ENCODE results near the gene YOD1. TPM values are rescaled to one million over a fixed set of nuclear protein-coding genes. Genes with fewer than 3 reads are reported as not detected.

The YOD1 gene
- total RNA-seq, 1 experiment from 2014 or later, result 11.8 TPM

- BruUV-seq (replicated peaks), result TSS peak; percentile 83
- H3K4me3 ChIP-seq (ENCODE audit: low read depth, low read length), result peak within 1 kb of the TSS; percentile 43
- H3K9me3 ChIP-seq, result no peaks in the 10 kb centered on the region
- no peaks in the 10 kb centered on the region for H3K9me3 Mint-ChIP-seq (ENCODE audit: unreplicated experiment)
- H3K27me3 Mint-ChIP-seq (ENCODE audit: insufficient read depth, unreplicated experiment), result no peaks in the 10 kb centered on the region
- peak within 1 kb of the TSS; percentile 84 for H3K4me3 Mint-ChIP-seq (ENCODE audit: unreplicated experiment)
- H3K36me3 Mint-ChIP-seq (ENCODE audit: insufficient read depth, unreplicated experiment), result peaks cover 19% of the 10 kb centered on the region
- no peak for TF ChIP-seq CTCF (IDR thresholded peaks at IDR 0.05; ENCODE audit: insufficient read depth in 1 of 2, low read depth in 1 of 2, low read length in 1 of 2, severe bottlenecking in 1 of 2, unreplicated experiment in 1 of 2)
- intact Hi-C loops (cut with micrococcal nuclease; ENCODE audit: unreplicated experiment), result loop anchor here (1.0 to 2.0 kb wide), 6 partner anchors 14 to 232 kb away; partner anchors contain the start of genes CD55 and YOD1
- DNase-seq, result peak; percentile 58 to 66
- ChIA-PET POLR2A (interaction anchor here (0.7 to 3.4 kb wide), 4 partner anchors 36 to 233 kb away, joined by 3 to 21 read pairs (median 7); partner anchors contain the start of genes CD55 and PFKFB2), CTCF (interaction anchor here (1.2 to 1.4 kb wide), 2 partner anchors 233 to 316 kb away, joined by 3 to 4 read pairs; partner anchors contain the start of gene CD55)
- peak within 1 kb of the TSS; percentile 89 for H3K27ac Mint-ChIP-seq (ENCODE audit: unreplicated experiment)
- H3K4me1 ChIP-seq, result peaks cover 76% of the 10 kb centered on the region
- no peaks in the 10 kb centered on the region; the same call in 1 of the 2 replicates for H3K36me3 ChIP-seq (ENCODE audit: control insufficient read depth, insufficient read depth, low read length)
- H3K4me1 Mint-ChIP-seq (ENCODE audit: low read depth, unreplicated experiment), result peaks cover 53% of the 10 kb centered on the region
- no peaks in the 10 kb centered on the region for H3K27me3 ChIP-seq (replicated peaks; ENCODE audit: control insufficient read depth, insufficient read depth, low read length)
Measured at GRCh38 chr1:207088701-207089626, 38.0 kb upstream of the YOD1 start, which contains the start of gene C4BPB. Gene C4BPB, plus strand, starts transcription at chr1:207088860. Its CDS starts 672 bp downstream, at chr1:207089532.

GRCh38 chr1:207088161-207088560, 37.2 kb upstream of the YOD1 start:
- Mint-ChIP-seq H3K4me1 (ENCODE audit: low read depth, unreplicated experiment) (peaks cover 61% of the 10 kb centered on the region), H3K9me3 (ENCODE audit: unreplicated experiment) (no peaks in the 10 kb centered on the region), H3K4me3 (ENCODE audit: unreplicated experiment) (peak overlapping the region; percentile 84), H3K27me3 (ENCODE audit: insufficient read depth, unreplicated experiment) (no peaks in the 10 kb centered on the region), H3K27ac (ENCODE audit: unreplicated experiment) (peak overlapping the region; percentile 89), H3K36me3 (ENCODE audit: insufficient read depth, unreplicated experiment) (peaks cover 24% of the 10 kb centered on the region)
- no peak for TF ChIP-seq CTCF (IDR thresholded peaks at IDR 0.05; ENCODE audit: insufficient read depth in 1 of 2, low read depth in 1 of 2, low read length in 1 of 2, severe bottlenecking in 1 of 2, unreplicated experiment in 1 of 2)
- Histone ChIP-seq H3K9me3 (no peaks in the 10 kb centered on the region), H3K4me3 (ENCODE audit: low read depth, low read length) (no peak overlapping the region), H3K4me1 (peaks cover 81% of the 10 kb centered on the region), H3K27me3 (replicated peaks; ENCODE audit: control insufficient read depth, insufficient read depth, low read length) (no peaks in the 10 kb centered on the region), H3K36me3 (ENCODE audit: control insufficient read depth, insufficient read depth, low read length) (no peaks in the 10 kb centered on the region; the same call in 1 of the 2 replicates)
- intact Hi-C loops (cut with micrococcal nuclease; ENCODE audit: unreplicated experiment), result loop anchor here (1.0 to 2.0 kb wide), 6 partner anchors 15 to 233 kb away; partner anchors contain the start of genes CD55 and YOD1
- ChIA-PET CTCF (no interaction called here), POLR2A (interaction anchor here (0.6 to 3.4 kb wide), 3 partner anchors 35 to 317 kb away, joined by 3 to 21 read pairs (median 7); partner anchors contain the start of genes CD55 and PFKFB2)
- DNase-seq, result peak in 1 of 2 experiments; percentile 66
- BruUV-seq (replicated peaks), result no TSS peak

GRCh38 chr1:207085887-207086286, 34.9 kb upstream of the YOD1 start:
- H3K4me3 ChIP-seq (ENCODE audit: low read depth, low read length), result no peak overlapping the region
- peaks cover 69% of the 10 kb centered on the region for H3K4me1 ChIP-seq
- Mint-ChIP-seq H3K27ac (ENCODE audit: unreplicated experiment) (peak overlapping the region; percentile 62), H3K4me1 (ENCODE audit: low read depth, unreplicated experiment) (peaks cover 56% of the 10 kb centered on the region), H3K27me3 (ENCODE audit: insufficient read depth, unreplicated experiment) (no peaks in the 10 kb centered on the region), H3K4me3 (ENCODE audit: unreplicated experiment) (no peak overlapping the region), H3K36me3 (ENCODE audit: insufficient read depth, unreplicated experiment) (peaks cover 16% of the 10 kb centered on the region), H3K9me3 (ENCODE audit: unreplicated experiment) (no peaks in the 10 kb centered on the region)
- no peaks in the 10 kb centered on the region for H3K27me3 ChIP-seq (replicated peaks; ENCODE audit: control insufficient read depth, insufficient read depth, low read length)
- no TSS peak for BruUV-seq (replicated peaks)
- H3K36me3 ChIP-seq (ENCODE audit: control insufficient read depth, insufficient read depth, low read length), result no peaks in the 10 kb centered on the region
- no peak for TF ChIP-seq CTCF (IDR thresholded peaks at IDR 0.05; ENCODE audit: insufficient read depth in 1 of 2, low read depth in 1 of 2, low read length in 1 of 2, severe bottlenecking in 1 of 2, unreplicated experiment in 1 of 2)
- intact Hi-C loops (cut with micrococcal nuclease; ENCODE audit: unreplicated experiment), result no loop called here
- no peak for DNase-seq
- CTCF ChIA-PET, result no interaction called here
- POLR2A ChIA-PET, result no interaction called here
- H3K9me3 ChIP-seq, result no peaks in the 10 kb centered on the region
